Fibroblast of lung (primary cell): ENCODE measurements around the gene KRTAP4-7. TPM values are rescaled to one million over a fixed set of nuclear protein-coding genes. Genes with fewer than 3 reads are reported as not detected.
"Not testable (repeated sequence)": the region's sequence is repeated elsewhere in the genome, so short reads cannot be mapped to it uniquely, and the experiment has no call there.

Experiments
- DNase-seq, 2 donors: peaks; one replicate each; pipeline versions ENCODE4 v3.0.0 to v3.0.0-alpha.2; 2010; ENCODE audit warnings: low read depth in 2 of 2
- H2AFZ ChIP-seq: 2 replicates; pipeline ENCODE4 v1.5.1; 2012; ENCODE audit warnings: low read length, control low read depth, inconsistent platforms
- H3K27ac ChIP-seq: 2 replicates; pipeline ENCODE4 v1.5.1; 2011; ENCODE audit warnings: low read length, control low read depth; ENCODE audit not compliant: insufficient read depth
- H3K27me3 ChIP-seq: 2 replicates; pipeline ENCODE4 v1.5.1; 2011; ENCODE audit warnings: mild to moderate bottlenecking, low read length; ENCODE audit not compliant: control insufficient read depth, insufficient read depth
- H3K36me3 ChIP-seq: 2 replicates; pipeline ENCODE4 v1.5.1; 2011; ENCODE audit warnings: low read length; ENCODE audit not compliant: control insufficient read depth, insufficient read depth
- H3K4me1 ChIP-seq: 2 replicates; pipeline ENCODE4 v1.5.1; 2011; ENCODE audit warnings: low read length; ENCODE audit not compliant: control insufficient read depth, insufficient read depth; ENCODE audit errors: extremely low read depth
- H3K4me2 ChIP-seq: 2 replicates; pipeline ENCODE4 v1.5.1; 2011; ENCODE audit warnings: low read length, control low read depth; ENCODE audit not compliant: insufficient read depth; ENCODE audit errors: extremely low read depth
- H3K4me3 ChIP-seq, 4 experiments: fragments of 200-600 bp in 1 of 4; sonication (generic) in 1 of 4; replicated peaks in 1 of 4; 2 replicates each; pipeline ENCODE4 v1.5.1; 2011 to 2016; ENCODE audit warnings: low read length in 4 of 4, low read depth in 3 of 4, mild to moderate bottlenecking in 3 of 4, control low read depth in 2 of 4, inconsistent platforms in 1 of 4, mixed read lengths in 1 of 4; ENCODE audit not compliant: insufficient read depth in 1 of 4; ENCODE audit errors: control extremely low read depth in 1 of 4
- H3K79me2 ChIP-seq: 2 replicates; pipeline ENCODE4 v1.5.1; 2012; ENCODE audit warnings: mild to moderate bottlenecking, low read length, inconsistent platforms; ENCODE audit not compliant: control insufficient read depth, insufficient read depth
- H3K9ac ChIP-seq: 2 replicates; pipeline ENCODE4 v1.5.1; 2011; ENCODE audit warnings: mild to moderate bottlenecking, low read length, control low read depth; ENCODE audit not compliant: insufficient read depth
- H3K9me3 ChIP-seq: 2 replicates; pipeline ENCODE4 v1.5.1; 2012; ENCODE audit warnings: low read depth, low read length; ENCODE audit not compliant: control insufficient read depth, insufficient read depth
- H4K20me1 ChIP-seq: 2 replicates; pipeline ENCODE4 v1.5.1; 2011; ENCODE audit warnings: low read length; ENCODE audit not compliant: control insufficient read depth, insufficient read depth; ENCODE audit errors: extremely low read depth
- CTCF ChIP-seq, 2 donors: IDR thresholded peaks in 1 of 2; conservative IDR thresholded peaks in 1 of 2; 1 replicate in 1 of 2; 2 replicates in 1 of 2; pipeline ENCODE4 v1.5.1; 2011 to 2012; ENCODE audit warnings: low read length in 2 of 2, control low read depth in 1 of 2, inconsistent platforms in 1 of 2, low read depth in 1 of 2, mild to moderate bottlenecking in 1 of 2
- EZH2 ChIP-seq: IDR thresholded peaks from 2 replicates; pipeline ENCODE4 v1.5.1; 2012; ENCODE audit warnings: low read length, control low read depth, mild to moderate bottlenecking; ENCODE audit errors: missing control alignments
- polyA plus RNA-seq, 2 donors: library from polyadenylated mRNA; depleted of rRNA in 1 of 2; stranded (reverse) in 1 of 2; unstranded in 1 of 2; fragments of >200 nt; gene quantifications; 2 replicates each; pipeline ENCODE4 v1.2.1, GENCODE V29; 2011 to 2012; ENCODE audit warnings: missing spikeins in 1 of 2
- total RNA-seq: library from RNA; depleted of rRNA; stranded (reverse); fragments of >200 nt; gene quantifications from 2 replicates; pipeline ENCODE4 v1.2.1, GENCODE V29; 2014

KRTAP4-7 gene
- total and polyA plus RNA-seq, 2 donors (not counting 1 experiment from before 2014, with no cell fraction given): not detected

GRCh38 chr17:41054025-41054424, 29.9 kb upstream of the KRTAP4-7 start:
- Histone ChIP-seq H3K27ac (no peak overlapping the region), H3K27me3 (no peaks in the 10 kb centered on the region), H3K4me3 (no peak overlapping the region), H3K4me2 (no peak overlapping the region), H3K4me1 (peaks cover 8% of the 10 kb centered on the region), H4K20me1 (no peaks in the 10 kb centered on the region), H3K9ac (no peak overlapping the region), H2AFZ (no peak overlapping the region), H3K79me2 (no peaks in the 10 kb centered on the region), H3K36me3 (no peaks in the 10 kb centered on the region), H3K9me3 (no peaks in the 10 kb centered on the region)
- TF ChIP-seq CTCF (conservative IDR thresholded peaks at IDR 0.05 in 1 of 2, IDR thresholded peaks at IDR 0.05 in 1 of 2; ENCODE audit: low read depth in 1 of 2, low read length in 2 of 2) (no peak), EZH2 (no peak)
- DNase-seq: no peak

GRCh38 chr17:41054556-41054955, 29.4 kb upstream of the KRTAP4-7 start:
- H3K9me3 ChIP-seq, H3K9ac ChIP-seq, H4K20me1 ChIP-seq, H3K27ac ChIP-seq, H3K27me3 ChIP-seq, H3K4me2 ChIP-seq, DNase-seq, H3K4me3 ChIP-seq, H2AFZ ChIP-seq, H3K36me3 ChIP-seq, H3K79me2 ChIP-seq: not testable (repeated sequence)
- H3K4me1 ChIP-seq: peaks cover 10% of the 10 kb centered on the region

- not testable (repeated sequence) for H3K9me3 ChIP-seq, H3K27ac ChIP-seq, H3K4me3 ChIP-seq, H3K27me3 ChIP-seq, H3K79me2 ChIP-seq, DNase-seq, H3K36me3 ChIP-seq, H3K9ac ChIP-seq, H4K20me1 ChIP-seq, H3K4me2 ChIP-seq, H2AFZ ChIP-seq
- peaks cover 15% of the 10 kb centered on the region for H3K4me1 ChIP-seq
These were observed 28.8 kb upstream of the KRTAP4-7 start, which contains the start of gene KRTAP2-2 for GRCh38 chr17:41055130-41055529. KRTAP2-2 (minus strand) TSS chr17:41055230; CDS start chr17:41055211, 19 bp downstream.

GRCh38 chr17:41057547-41057946, 26.4 kb upstream of the KRTAP4-7 start:
- no peaks in the 10 kb centered on the region for H3K36me3 ChIP-seq
- no peaks in the 10 kb centered on the region for H3K9me3 ChIP-seq
- no peak for DNase-seq
- H2AFZ ChIP-seq: no peak overlapping the region
- no peak for TF ChIP-seq EZH2
- TF ChIP-seq CTCF (conservative IDR thresholded peaks at IDR 0.05 in 1 of 2, IDR thresholded peaks at IDR 0.05 in 1 of 2; ENCODE audit: low read depth in 1 of 2, low read length in 2 of 2): no peak
- H3K27me3 ChIP-seq: no peaks in the 10 kb centered on the region
- no peak overlapping the region for H3K9ac ChIP-seq
- no peak overlapping the region for H3K4me3 ChIP-seq
- H3K4me1 ChIP-seq: peaks cover 29% of the 10 kb centered on the region
- H4K20me1 ChIP-seq: no peaks in the 10 kb centered on the region
- no peaks in the 10 kb centered on the region for H3K79me2 ChIP-seq
- H3K27ac ChIP-seq: no peak overlapping the region
- H3K4me2 ChIP-seq: no peak overlapping the region
